Smooth muscle cell (in vitro differentiated cells): ENCODE data around the gene ZNF385C. TPM values are rescaled to one million over a fixed set of nuclear protein-coding genes. Genes with fewer than 3 reads are reported as not detected.

ENCODE experiments used
- DNase-seq: peaks from one replicate; lab custom pipeline; 2025; ENCODE audit not compliant: unreplicated experiment; lab: John Stamatoyannopoulos, UW
- H2AFZ ChIP-seq: fragments of 200-600 bp; sonication (generic); 2 replicates; pipeline ENCODE4 v1.6.0; 2016; ENCODE audit warnings: antibody characterized with exemption, low read depth, mild to moderate bottlenecking
- H3F3A ChIP-seq: fragments of 200-600 bp; sonication (generic); 2 replicates; pipeline ENCODE4 v1.6.0; 2017; ENCODE audit warnings: antibody characterized with exemption, low read depth
- H3K27ac ChIP-seq: fragments of 200-600 bp; sonication (generic); 2 replicates; pipeline ENCODE4 v1.5.1; 2016; ENCODE audit warnings: low read depth, mild to moderate bottlenecking
- H3K27me3 ChIP-seq: fragments of 200-600 bp; sonication (generic); 2 replicates; pipeline ENCODE4 v1.6.1; 2016; ENCODE audit warnings: low read depth, mild to moderate bottlenecking
- H3K36me3 ChIP-seq: fragments of 200-600 bp; sonication (generic); 2 replicates; pipeline ENCODE4 v1.5.1; 2016; ENCODE audit warnings: low read depth
- H3K4me1 ChIP-seq: fragments of 200-600 bp; sonication (generic); 2 replicates; pipeline ENCODE4 v1.5.1; 2016; ENCODE audit warnings: low read depth
- H3K4me2 ChIP-seq: fragments of 200-600 bp; sonication (generic); 2 replicates; pipeline ENCODE4 v1.6.0; 2016; ENCODE audit warnings: mild to moderate bottlenecking
- H3K4me3 ChIP-seq: fragments of 200-600 bp; sonication (generic); 2 replicates; pipeline ENCODE4 v1.5.1; 2016; ENCODE audit warnings: mild to moderate bottlenecking
- H3K79me2 ChIP-seq: fragments of 200-600 bp; sonication (generic); 2 replicates; pipeline ENCODE4 v1.6.0; 2016; ENCODE audit warnings: low read depth, mild to moderate bottlenecking
- H3K9ac ChIP-seq: fragments of 200-600 bp; sonication (generic); 2 replicates; pipeline ENCODE4 v1.6.0; 2016; ENCODE audit warnings: low read depth
- H3K9me3 ChIP-seq: fragments of 200-600 bp; sonication (generic); replicated peaks from 2 replicates; pipeline ENCODE4 v1.5.1; 2016; ENCODE audit warnings: low read depth
- H4K20me1 ChIP-seq: fragments of 200-600 bp; sonication (generic); 2 replicates; pipeline ENCODE4 v1.6.0; 2016; ENCODE audit warnings: low read depth
- WGBS: methylation state at CpG from one replicate; pipeline ENCODE4 v1.1.7; 2016; ENCODE audit warnings: low lambda C conversion rate; 5-methylcytosine and 5-hydroxymethylcytosine counted together
- polyA plus RNA-seq: library from polyadenylated mRNA; unstranded; fragments of >200 nt; fragmentation: Nextera tagmentation; extraction: Ambion mirVana; gene quantifications from 2 replicates; pipeline ENCODE4 v1.2.1, GENCODE V29; 2016
- total RNA-seq: library from RNA; depleted of rRNA; stranded (reverse); fragments of >200 nt; gene quantifications from 2 replicates; pipeline ENCODE4 v1.2.3, GENCODE V29; 2014
- TF ChIP-seq, protein P1 (sequence below): fragments of 200-600 bp; sonication (generic); IDR thresholded peaks from 2 replicates; pipeline ENCODE4 v1.5.1; 2017; ENCODE audit warnings: borderline replicate concordance, mild to moderate bottlenecking, antibody characterized with exemption; ENCODE audit not compliant: insufficient read depth, poor library complexity, severe bottlenecking

ZNF385C gene
- total and polyA plus RNA-seq, 2 experiments from 2014 or later = 0.45 to 0.70 TPM

DNA sequence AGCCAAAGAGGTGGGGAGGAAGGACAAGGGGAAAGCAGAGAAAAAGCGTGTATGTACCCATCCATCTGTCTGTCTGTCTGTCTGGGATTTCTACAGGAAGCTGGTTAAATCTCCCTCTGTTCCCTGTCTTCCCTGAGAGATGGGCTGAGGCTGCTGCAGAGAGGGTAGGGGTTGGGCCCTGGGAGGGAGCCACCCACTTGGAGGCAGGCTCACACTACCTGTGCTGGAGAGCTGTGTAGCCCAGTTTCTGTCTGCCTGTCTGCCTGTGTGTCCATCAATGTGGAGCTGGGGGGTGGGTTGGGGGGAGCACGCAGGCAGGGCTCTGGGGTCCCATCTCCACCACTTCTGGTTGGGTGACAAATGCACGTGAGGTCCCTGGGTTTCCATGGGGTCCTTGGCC is 29.3 kb downstream of the ZNF385C start:
- H3K36me3 ChIP-seq = no peaks in the 10 kb centered on the region
- H2AFZ ChIP-seq = no peak overlapping the region
- no peak overlapping the region for H3K4me3 ChIP-seq
- no peaks in the 10 kb centered on the region for H3K4me1 ChIP-seq
- H4K20me1 ChIP-seq = no peaks in the 10 kb centered on the region
- TF ChIP-seq, protein P1, sequence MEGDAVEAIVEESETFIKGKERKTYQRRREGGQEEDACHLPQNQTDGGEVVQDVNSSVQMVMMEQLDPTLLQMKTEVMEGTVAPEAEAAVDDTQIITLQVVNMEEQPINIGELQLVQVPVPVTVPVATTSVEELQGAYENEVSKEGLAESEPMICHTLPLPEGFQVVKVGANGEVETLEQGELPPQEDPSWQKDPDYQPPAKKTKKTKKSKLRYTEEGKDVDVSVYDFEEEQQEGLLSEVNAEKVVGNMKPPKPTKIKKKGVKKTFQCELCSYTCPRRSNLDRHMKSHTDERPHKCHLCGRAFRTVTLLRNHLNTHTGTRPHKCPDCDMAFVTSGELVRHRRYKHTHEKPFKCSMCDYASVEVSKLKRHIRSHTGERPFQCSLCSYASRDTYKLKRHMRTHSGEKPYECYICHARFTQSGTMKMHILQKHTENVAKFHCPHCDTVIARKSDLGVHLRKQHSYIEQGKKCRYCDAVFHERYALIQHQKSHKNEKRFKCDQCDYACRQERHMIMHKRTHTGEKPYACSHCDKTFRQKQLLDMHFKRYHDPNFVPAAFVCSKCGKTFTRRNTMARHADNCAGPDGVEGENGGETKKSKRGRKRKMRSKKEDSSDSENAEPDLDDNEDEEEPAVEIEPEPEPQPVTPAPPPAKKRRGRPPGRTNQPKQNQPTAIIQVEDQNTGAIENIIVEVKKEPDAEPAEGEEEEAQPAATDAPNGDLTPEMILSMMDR = no peak
- no peaks in the 10 kb centered on the region for H3F3A ChIP-seq
- 69% methylated on average over 3 of the region's 3 CpGs for WGBS
- no peak for DNase-seq
- no peaks in the 10 kb centered on the region for H3K9me3 ChIP-seq
- H3K27me3 ChIP-seq = peaks cover 39% of the 10 kb centered on the region
- no peak overlapping the region for H3K27ac ChIP-seq
- H3K4me2 ChIP-seq = no peak overlapping the region
- no peaks in the 10 kb centered on the region for H3K79me2 ChIP-seq
- H3K9ac ChIP-seq = no peak overlapping the region

DNA sequence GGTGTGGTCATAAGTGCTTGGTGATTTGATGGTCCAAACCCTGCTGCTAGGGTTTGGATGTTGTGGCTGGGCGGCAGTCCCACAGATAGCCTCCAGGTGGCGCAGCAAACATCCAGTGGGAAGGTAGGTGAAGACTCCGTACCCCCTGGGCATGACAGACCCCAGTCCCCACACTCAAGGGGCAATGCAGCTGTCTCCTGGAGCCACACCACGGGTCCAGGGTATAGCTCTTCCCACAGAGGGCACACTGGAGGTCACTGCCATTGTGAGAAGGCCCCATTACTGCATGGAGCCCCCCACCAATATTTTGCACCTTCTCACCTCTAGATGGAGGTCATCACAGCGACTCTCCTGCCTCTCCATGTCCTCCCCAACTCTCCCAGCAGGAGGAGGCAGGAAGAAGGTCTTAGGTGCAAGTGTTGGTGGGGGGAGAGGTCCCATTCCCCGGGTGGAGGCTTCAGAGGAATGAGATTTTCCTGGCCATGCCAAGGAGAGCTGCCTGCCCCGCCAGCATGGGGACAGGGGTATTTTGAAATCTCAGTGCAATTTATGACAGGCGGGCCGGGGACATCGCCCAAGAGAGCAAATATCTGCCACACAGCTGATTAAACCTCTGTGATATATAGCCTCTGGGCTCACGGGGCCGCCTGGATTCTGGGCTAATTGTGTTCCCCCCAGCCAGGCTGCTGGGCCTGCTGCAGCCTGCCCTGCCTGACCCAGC is 30.7 kb downstream of the ZNF385C start:
- WGBS = 44% methylated on average over 12 of the region's 12 CpGs
- H3K79me2 ChIP-seq = no peaks in the 10 kb centered on the region
- peaks cover 24% of the 10 kb centered on the region for H3K27me3 ChIP-seq
- H3K4me3 ChIP-seq = no peak overlapping the region
- H3K4me2 ChIP-seq = no peak overlapping the region
- no peak overlapping the region for H3K9ac ChIP-seq
- H4K20me1 ChIP-seq = no peaks in the 10 kb centered on the region
- peak; percentile 14 for DNase-seq
- H2AFZ ChIP-seq = no peak overlapping the region
- H3K27ac ChIP-seq = no peak overlapping the region
- no peaks in the 10 kb centered on the region for H3K9me3 ChIP-seq
- TF ChIP-seq, protein P1 = peak; percentile 72
- H3K36me3 ChIP-seq = no peaks in the 10 kb centered on the region
- no peaks in the 10 kb centered on the region for H3K4me1 ChIP-seq
- H3F3A ChIP-seq = no peaks in the 10 kb centered on the region

DNA sequence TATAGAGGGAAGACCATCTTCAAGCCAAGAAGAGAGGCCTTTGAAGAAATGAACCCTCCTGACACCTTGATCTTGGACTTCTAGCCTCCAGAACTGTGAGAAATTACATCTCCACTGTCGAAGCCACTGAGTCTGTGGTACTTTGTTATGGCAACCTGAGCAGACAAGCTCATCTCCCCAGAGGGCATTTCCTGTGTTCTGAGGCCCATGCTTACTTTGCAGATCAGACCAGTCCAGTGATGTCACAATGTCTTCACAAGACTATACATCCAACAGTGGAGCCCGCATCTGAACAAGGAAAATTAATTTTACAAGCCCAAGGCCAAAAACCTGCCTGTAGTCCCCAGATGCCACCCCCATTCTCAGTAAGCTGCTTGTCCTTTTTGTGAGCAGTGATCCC is 33.1 kb downstream of the ZNF385C start:
- TF ChIP-seq, protein P1 = no peak
- no peak overlapping the region for H3K9ac ChIP-seq
- DNase-seq = no peak
- H3K4me2 ChIP-seq = no peak overlapping the region
- H2AFZ ChIP-seq = no peak overlapping the region
- no peaks in the 10 kb centered on the region for H3K79me2 ChIP-seq
- no peak overlapping the region for H3K4me3 ChIP-seq
- H3K9me3 ChIP-seq = no peaks in the 10 kb centered on the region
- H4K20me1 ChIP-seq = no peaks in the 10 kb centered on the region
- H3K27ac ChIP-seq = no peak overlapping the region
- H3K4me1 ChIP-seq = no peaks in the 10 kb centered on the region
- WGBS = 79% methylated on average over 2 of the region's 2 CpGs
- no peaks in the 10 kb centered on the region for H3K36me3 ChIP-seq
- no peaks in the 10 kb centered on the region for H3F3A ChIP-seq
- H3K27me3 ChIP-seq = peaks cover 1% of the 10 kb centered on the region

DNA sequence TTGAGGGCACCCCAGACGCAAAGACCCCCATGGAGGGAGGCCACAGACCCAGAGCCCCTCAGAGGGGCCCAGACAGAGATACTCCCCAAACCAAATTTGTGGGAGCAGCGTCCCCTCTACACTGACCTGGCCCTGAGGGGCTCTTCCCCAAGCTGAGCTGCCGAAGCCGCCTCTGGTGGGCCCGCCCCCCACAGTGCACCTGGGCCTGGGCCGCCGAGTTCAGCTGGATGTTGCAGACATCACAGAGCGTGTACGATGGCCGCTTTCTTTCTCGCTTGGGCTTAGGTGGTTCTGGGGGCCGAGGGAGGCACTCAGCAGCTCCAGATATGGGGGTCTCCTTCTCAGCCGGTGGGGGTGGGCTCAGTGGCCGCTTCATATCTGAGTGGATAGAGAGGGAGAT is 35.6 kb downstream of the ZNF385C start:
- H3K79me2 ChIP-seq = no peaks in the 10 kb centered on the region
- H4K20me1 ChIP-seq = no peaks in the 10 kb centered on the region
- no peaks in the 10 kb centered on the region for H3K36me3 ChIP-seq
- no peak for DNase-seq
- no peaks in the 10 kb centered on the region for H3K4me1 ChIP-seq
- H3K9ac ChIP-seq = no peak overlapping the region
- no peak overlapping the region for H3K4me2 ChIP-seq
- no peak overlapping the region for H3K4me3 ChIP-seq
- WGBS = 98% methylated on average over 14 of the region's 14 CpGs
- no peaks in the 10 kb centered on the region for H3K27me3 ChIP-seq
- no peak overlapping the region for H2AFZ ChIP-seq
- TF ChIP-seq, protein P1 = no peak
- no peak overlapping the region for H3K27ac ChIP-seq
- H3F3A ChIP-seq = no peaks in the 10 kb centered on the region
- no peaks in the 10 kb centered on the region for H3K9me3 ChIP-seq
